Pancreas (tissue), 10 donors: ENCODE measurements around the gene STARD7. TPM values are rescaled to one million over a fixed set of nuclear protein-coding genes. Genes with fewer than 3 reads are reported as not detected.
A peak's percentile ranks its signal among the peaks of the same experiment; 100 is the strongest.

Experiments
- ATAC-seq, 4 donors: fragments of 200-7000 bp; cut with Tn5 transposase; one replicate each; pipeline versions ENCODE4 v1.8.0 to v1.9.1; 2020; ENCODE audit warnings: mild to moderate bottlenecking in 4 of 4, moderate library complexity in 4 of 4
- DNase-seq, 6 donors: peaks; one replicate each; pipeline ENCODE4 v3.0.0-alpha.2; 2020
- FAIRE-seq: peaks from 2 replicates; lab custom pipeline; 2012; peaks lifted over from hg19 to GRCh38; lab: Jason Lieb, UNC
- H3K27ac ChIP-seq, 4 donors: fragments of 200-600 bp; sonication (generic); 1 replicate in 3 of 4; 2 replicates in 1 of 4; pipeline versions ENCODE4 v1.5.0 to v1.8.0; 2020
- H3K27me3 ChIP-seq, 4 donors: fragments of 200-600 bp; one replicate each; pipeline ENCODE4 v1.8.0; 2021
- H3K36me3 ChIP-seq, 3 donors: fragments of 200-600 bp; sonication (generic) in 1 of 3; one replicate each; pipeline versions ENCODE4 v1.5.0 to v1.8.0; 2020 to 2021
- H3K4me1 ChIP-seq, 3 donors: fragments of 200-600 bp; one replicate each; pipeline ENCODE4 v1.8.0; 2021
- H3K4me3 ChIP-seq, 4 donors: fragments of 200-600 bp; sonication (generic) in 2 of 4; one replicate each; pipeline versions ENCODE4 v1.5.0 to v1.8.0; 2020 to 2021
- H3K9me3 ChIP-seq, 4 donors: fragments of 200-600 bp; one replicate each; pipeline ENCODE4 v1.8.0; 2021
- CTCF ChIP-seq, 4 donors: fragments of 200-600 bp; sonication (generic) in 3 of 4; IDR thresholded peaks; one replicate each; pipeline versions ENCODE4 v1.5.0 to v1.8.0; 2021; ENCODE audit warnings: antibody characterized with exemption in 4 of 4
- WGBS, 2 donors: extraction: QIAGEN DNeasy Blood & Tissue Kit; methylation state at CpG; one replicate each; pipeline ENCODE4 v1.1.7; 2013; 5-methylcytosine and 5-hydroxymethylcytosine counted together
- intact Hi-C, 3 donors: fragments of 100-400 bp; cut with DNase I; formaldehyde crosslinking; loops; one replicate each; pipeline versions ENCODE4 v1.11.1 to v1.14.2; 2022
- polyA plus RNA-seq, 2 donors: library from polyadenylated mRNA; stranded (reverse); fragments of 200-250 nt; gene quantifications; one replicate each; pipeline ENCODE4 v1.2.3, GENCODE V29; 2013
- total RNA-seq, 6 donors: library from RNA; stranded (reverse); fragmentation: NEBNext Ultra II Directional in 4 of 6; extraction: Animal tissue kit (Norgen Biotek cat#: 25700) in 4 of 6; gene quantifications; one replicate each; pipeline versions ENCODE4 v1.2.1 to v1.2.4, GENCODE V29; 2021 to 2023
- donor health status: healthy with polysubstance abuse.
- donor health status: DM: no; HTN: no; CAD: no; lungs with moderate emphysema.
- donor health status: DM: no; HTN: no; CAD: no.
- donor health status: control.
- donor health status: control.
- donor health status: Bipolar disorder and iron deficiency.
- donor health status: DM: yes; HTN: yes; CAD: no.
- donor health status: DM: no; HTN: no; CAD: no.
- donor health status: DM: no; HTN: no; CAD: no.
- donor health status: DM: yes; HTN: yes; CAD: no.

The STARD7 gene
- total and polyA plus RNA-seq, 8 donors = 21.7 to 65.1 (median 48.3) TPM

GRCh38 chr2:96247896-96248295 lies 39.3 kb upstream of the STARD7 start:
- no peak for DNase-seq
- H3K4me3 ChIP-seq = no peak overlapping the region
- ATAC-seq = no peak
- no peak for TF ChIP-seq CTCF (IDR thresholded peaks at IDR 0.05)
- no peaks in the 10 kb centered on the region for H3K9me3 ChIP-seq
- H3K27me3 ChIP-seq = no peaks in the 10 kb centered on the region
- intact Hi-C loops = no loop called here
- peaks cover 0 to 10% (median under 1%) of the 10 kb centered on the region in 3 donors for H3K36me3 ChIP-seq
- no peak for FAIRE-seq
- WGBS, 2 donors = 46 to 55% methylated on average over 5 of the region's 5 CpGs
- no peaks in the 10 kb centered on the region for H3K4me1 ChIP-seq
- no peak overlapping the region for H3K27ac ChIP-seq

GRCh38 chr2:96247009-96247408 lies 38.4 kb upstream of the STARD7 start:
- no peak for DNase-seq
- Histone ChIP-seq H3K27me3 (no peaks in the 10 kb centered on the region), H3K27ac (no peak overlapping the region), H3K4me1 (no peaks in the 10 kb centered on the region), H3K9me3 (no peaks in the 10 kb centered on the region), H3K36me3 (peaks cover 0 to 2% (median 0%) of the 10 kb centered on the region in 3 donors), H3K4me3 (no peak overlapping the region)
- no peak for FAIRE-seq
- no peak for TF ChIP-seq CTCF (IDR thresholded peaks at IDR 0.05)
- WGBS, 2 donors = 82 to 90% methylated on average over 3 of the region's 3 CpGs
- intact Hi-C loops = no loop called here
- ATAC-seq = peak in 1 of 4 donors; percentile 13

GRCh38 chr2:96245609-96246390 lies 37.2 kb upstream of the STARD7 start:
- H3K36me3 ChIP-seq = no peaks in the 10 kb centered on the region
- DNase-seq (no peak), ATAC-seq (peak in 1 of 4 donors; percentile 29), FAIRE-seq (no peak)
- H3K4me3 ChIP-seq = no peak overlapping the region
- H3K9me3 ChIP-seq = no peaks in the 10 kb centered on the region
- peak overlapping the region in 1 of 4 donors; percentile 27 for H3K27ac ChIP-seq
- no peaks in the 10 kb centered on the region for H3K4me1 ChIP-seq
- no peaks in the 10 kb centered on the region for H3K27me3 ChIP-seq
- intact Hi-C loops = no loop called here
- WGBS, 2 donors = 89 to 90% methylated on average over 8 of the region's 8 CpGs
- TF ChIP-seq CTCF (IDR thresholded peaks at IDR 0.05) = no peak

- Histone ChIP-seq H3K27ac (no peak overlapping the region), H3K36me3 (no peaks in the 10 kb centered on the region), H3K4me1 (no peaks in the 10 kb centered on the region), H3K9me3 (no peaks in the 10 kb centered on the region), H3K4me3 (no peak overlapping the region), H3K27me3 (no peaks in the 10 kb centered on the region)
- TF ChIP-seq CTCF (IDR thresholded peaks at IDR 0.05) = no peak
- intact Hi-C loops = no loop called here
- WGBS, 2 donors = 84 to 90% methylated on average over 5 of the region's 5 CpGs
- FAIRE-seq (no peak), DNase-seq (no peak), ATAC-seq (no peak)
These were observed 35.2 kb upstream of the STARD7 start for GRCh38 chr2:96243843-96244242.
